Measurements from ENCODE around the gene H2BK1. TPM values are rescaled to one million over a fixed set of nuclear protein-coding genes. Genes with fewer than 3 reads are reported as not detected.

Gene H2BK1
- total and polyA plus RNA-seq, 2 of the 13 experiments (the other 11 are each of a cell fraction or from before 2014, with no cell fraction given): not detected

DNA sequence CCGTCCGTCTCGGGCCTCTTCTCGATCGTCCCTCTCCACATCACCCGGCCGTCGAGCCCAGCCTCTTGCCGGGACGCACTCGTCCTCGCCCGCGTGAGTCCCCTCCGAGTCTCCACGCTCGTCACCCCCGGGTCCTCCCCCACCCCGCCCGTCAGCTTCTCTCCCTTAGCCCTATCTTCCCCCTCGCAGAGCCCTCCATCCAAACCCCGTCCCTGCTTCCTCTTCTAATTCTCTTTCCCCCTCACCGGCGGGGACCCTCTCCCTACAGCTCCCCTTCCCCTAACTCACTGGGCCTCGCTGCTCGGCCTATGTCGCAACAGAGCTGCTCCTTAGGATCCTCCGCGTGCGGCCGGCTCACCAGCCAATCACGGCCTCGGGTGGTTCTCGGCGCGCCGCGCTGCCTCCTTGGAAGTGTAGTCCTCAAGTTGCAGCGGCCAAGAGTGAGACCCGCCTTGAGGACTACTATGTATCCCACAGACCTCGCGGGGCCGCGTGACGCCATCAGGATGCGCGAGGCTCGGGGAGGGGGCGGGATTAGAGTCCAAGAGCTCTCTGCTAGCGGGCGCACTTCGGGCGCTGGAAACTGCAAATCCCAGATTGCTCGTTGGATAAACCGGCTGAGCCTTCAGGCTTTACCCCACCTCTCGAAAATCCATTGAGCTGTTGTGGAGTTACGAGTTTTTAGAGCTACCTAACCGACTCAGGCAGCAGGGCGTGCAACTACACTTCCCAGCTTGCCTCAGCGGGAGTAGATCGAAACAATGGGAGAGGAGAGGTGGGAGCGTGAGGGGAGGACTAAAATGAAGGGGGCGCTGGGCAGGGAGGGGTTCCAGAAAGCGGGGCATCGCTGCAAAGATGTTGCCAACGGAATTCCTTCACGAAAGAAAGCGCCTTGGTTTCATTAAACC lies 16.8 kb upstream of the H2BK1 start, which contains the start of gene ABCF2 (continued):
- TF ChIP-seq, protein P1, sequence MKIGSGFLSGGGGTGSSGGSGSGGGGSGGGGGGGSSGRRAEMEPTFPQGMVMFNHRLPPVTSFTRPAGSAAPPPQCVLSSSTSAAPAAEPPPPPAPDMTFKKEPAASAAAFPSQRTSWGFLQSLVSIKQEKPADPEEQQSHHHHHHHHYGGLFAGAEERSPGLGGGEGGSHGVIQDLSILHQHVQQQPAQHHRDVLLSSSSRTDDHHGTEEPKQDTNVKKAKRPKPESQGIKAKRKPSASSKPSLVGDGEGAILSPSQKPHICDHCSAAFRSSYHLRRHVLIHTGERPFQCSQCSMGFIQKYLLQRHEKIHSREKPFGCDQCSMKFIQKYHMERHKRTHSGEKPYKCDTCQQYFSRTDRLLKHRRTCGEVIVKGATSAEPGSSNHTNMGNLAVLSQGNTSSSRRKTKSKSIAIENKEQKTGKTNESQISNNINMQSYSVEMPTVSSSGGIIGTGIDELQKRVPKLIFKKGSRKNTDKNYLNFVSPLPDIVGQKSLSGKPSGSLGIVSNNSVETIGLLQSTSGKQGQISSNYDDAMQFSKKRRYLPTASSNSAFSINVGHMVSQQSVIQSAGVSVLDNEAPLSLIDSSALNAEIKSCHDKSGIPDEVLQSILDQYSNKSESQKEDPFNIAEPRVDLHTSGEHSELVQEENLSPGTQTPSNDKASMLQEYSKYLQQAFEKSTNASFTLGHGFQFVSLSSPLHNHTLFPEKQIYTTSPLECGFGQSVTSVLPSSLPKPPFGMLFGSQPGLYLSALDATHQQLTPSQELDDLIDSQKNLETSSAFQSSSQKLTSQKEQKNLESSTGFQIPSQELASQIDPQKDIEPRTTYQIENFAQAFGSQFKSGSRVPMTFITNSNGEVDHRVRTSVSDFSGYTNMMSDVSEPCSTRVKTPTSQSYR (CRISPR knock-in tag; IDR thresholded peaks at IDR 0.05; ENCODE audit: borderline replicate concordance): peak; percentile 16; the same call in 1 of the 2 replicates
- TF ChIP-seq ZNF230 (CRISPR knock-in tag; IDR thresholded peaks at IDR 0.05): no peak
- no peak for TF ChIP-seq ZNF576 (CRISPR knock-in tag; IDR thresholded peaks at IDR 0.05)
- no peak for TF ChIP-seq ZBTB1 (CRISPR knock-in tag; IDR thresholded peaks at IDR 0.05; ENCODE audit: borderline replicate concordance)
- no peak for TF ChIP-seq HOXA7 (CRISPR knock-in tag; IDR thresholded peaks at IDR 0.05)
- peak; percentile 67 for TF ChIP-seq SAFB2 (CRISPR knock-in tag; IDR thresholded peaks at IDR 0.05; ENCODE audit: borderline replicate concordance, low read depth)
- no peak for TF ChIP-seq PAWR (CRISPR knock-in tag; IDR thresholded peaks at IDR 0.05; ENCODE audit: borderline replicate concordance)
- 0 out of 2 replicates have a peak, but pooled peaks have one; percentile 29 for TF ChIP-seq ZNF264 (CRISPR knock-in tag; IDR thresholded peaks at IDR 0.05)
- TF ChIP-seq ZNF484 (CRISPR knock-in tag; IDR thresholded peaks at IDR 0.05; ENCODE audit: borderline replicate concordance, low read depth): no peak
- TF ChIP-seq, protein P2, sequence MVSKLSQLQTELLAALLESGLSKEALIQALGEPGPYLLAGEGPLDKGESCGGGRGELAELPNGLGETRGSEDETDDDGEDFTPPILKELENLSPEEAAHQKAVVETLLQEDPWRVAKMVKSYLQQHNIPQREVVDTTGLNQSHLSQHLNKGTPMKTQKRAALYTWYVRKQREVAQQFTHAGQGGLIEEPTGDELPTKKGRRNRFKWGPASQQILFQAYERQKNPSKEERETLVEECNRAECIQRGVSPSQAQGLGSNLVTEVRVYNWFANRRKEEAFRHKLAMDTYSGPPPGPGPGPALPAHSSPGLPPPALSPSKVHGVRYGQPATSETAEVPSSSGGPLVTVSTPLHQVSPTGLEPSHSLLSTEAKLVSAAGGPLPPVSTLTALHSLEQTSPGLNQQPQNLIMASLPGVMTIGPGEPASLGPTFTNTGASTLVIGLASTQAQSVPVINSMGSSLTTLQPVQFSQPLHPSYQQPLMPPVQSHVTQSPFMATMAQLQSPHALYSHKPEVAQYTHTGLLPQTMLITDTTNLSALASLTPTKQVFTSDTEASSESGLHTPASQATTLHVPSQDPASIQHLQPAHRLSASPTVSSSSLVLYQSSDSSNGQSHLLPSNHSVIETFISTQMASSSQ (IDR thresholded peaks at IDR 0.05; ENCODE audit: low read depth): no peak
- TF ChIP-seq, protein P2 (CRISPR knock-in tag; IDR thresholded peaks at IDR 0.05; ENCODE audit: borderline replicate concordance): peak; percentile 62; the same call in 1 of the 2 replicates
- TF ChIP-seq SMAD1 (CRISPR knock-in tag; IDR thresholded peaks at IDR 0.05; ENCODE audit: borderline replicate concordance, low read depth): no peak
- no peak for TF ChIP-seq REL (CRISPR knock-in tag; conservative IDR thresholded peaks at IDR 0.05)
- TF ChIP-seq, protein P3, sequence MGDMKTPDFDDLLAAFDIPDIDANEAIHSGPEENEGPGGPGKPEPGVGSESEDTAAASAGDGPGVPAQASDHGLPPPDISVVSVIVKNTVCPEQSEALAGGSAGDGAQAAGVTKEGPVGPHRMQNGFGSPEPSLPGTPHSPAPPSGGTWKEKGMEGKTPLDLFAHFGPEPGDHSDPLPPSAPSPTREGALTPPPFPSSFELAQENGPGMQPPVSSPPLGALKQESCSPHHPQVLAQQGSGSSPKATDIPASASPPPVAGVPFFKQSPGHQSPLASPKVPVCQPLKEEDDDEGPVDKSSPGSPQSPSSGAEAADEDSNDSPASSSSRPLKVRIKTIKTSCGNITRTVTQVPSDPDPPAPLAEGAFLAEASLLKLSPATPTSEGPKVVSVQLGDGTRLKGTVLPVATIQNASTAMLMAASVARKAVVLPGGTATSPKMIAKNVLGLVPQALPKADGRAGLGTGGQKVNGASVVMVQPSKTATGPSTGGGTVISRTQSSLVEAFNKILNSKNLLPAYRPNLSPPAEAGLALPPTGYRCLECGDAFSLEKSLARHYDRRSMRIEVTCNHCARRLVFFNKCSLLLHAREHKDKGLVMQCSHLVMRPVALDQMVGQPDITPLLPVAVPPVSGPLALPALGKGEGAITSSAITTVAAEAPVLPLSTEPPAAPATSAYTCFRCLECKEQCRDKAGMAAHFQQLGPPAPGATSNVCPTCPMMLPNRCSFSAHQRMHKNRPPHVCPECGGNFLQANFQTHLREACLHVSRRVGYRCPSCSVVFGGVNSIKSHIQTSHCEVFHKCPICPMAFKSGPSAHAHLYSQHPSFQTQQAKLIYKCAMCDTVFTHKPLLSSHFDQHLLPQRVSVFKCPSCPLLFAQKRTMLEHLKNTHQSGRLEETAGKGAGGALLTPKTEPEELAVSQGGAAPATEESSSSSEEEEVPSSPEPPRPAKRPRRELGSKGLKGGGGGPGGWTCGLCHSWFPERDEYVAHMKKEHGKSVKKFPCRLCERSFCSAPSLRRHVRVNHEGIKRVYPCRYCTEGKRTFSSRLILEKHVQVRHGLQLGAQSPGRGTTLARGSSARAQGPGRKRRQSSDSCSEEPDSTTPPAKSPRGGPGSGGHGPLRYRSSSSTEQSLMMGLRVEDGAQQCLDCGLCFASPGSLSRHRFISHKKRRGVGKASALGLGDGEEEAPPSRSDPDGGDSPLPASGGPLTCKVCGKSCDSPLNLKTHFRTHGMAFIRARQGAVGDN (CRISPR knock-in tag; IDR thresholded peaks at IDR 0.05): peak; percentile 80
